IPS DF 4.7 (cell line): Measurements from ENCODE around the gene POGLUT2.

Experiments
- DNase-seq: peaks from one replicate; pipeline ENCODE4 v3.0.0-alpha.2; 2013; ENCODE audit warnings: low spot score; ENCODE audit errors: extremely low read depth

POGLUT2 gene

GRCh38 chr13:102769679-102770078 is 29.1 kb downstream of the POGLUT2 start:
- no peak for DNase-seq

- no peak for DNase-seq
Measured at GRCh38 chr13:102768909-102769308, 29.9 kb downstream of the POGLUT2 start.

GRCh38 chr13:102763741-102764140 is 35.0 kb downstream of the POGLUT2 start:
- no peak for DNase-seq

- no peak for DNase-seq
Measured at GRCh38 chr13:102761071-102761470, 37.7 kb downstream of the POGLUT2 start.

- no peak for DNase-seq
Measured at GRCh38 chr13:102758842-102759241, 39.9 kb downstream of the POGLUT2 start.

GRCh38 chr13:102757006-102757405 is 41.8 kb downstream of the POGLUT2 start:
- no peak for DNase-seq

GRCh38 chr13:102751886-102752285 is 46.9 kb downstream of the POGLUT2 start:
- no peak for DNase-seq

GRCh38 chr13:102742506-102742905 is 56.3 kb downstream of the POGLUT2 start:
- no peak for DNase-seq

GRCh38 chr13:102742101-102742500 is 56.7 kb downstream of the POGLUT2 start:
- DNase-seq: no peak
